ENCODE measurements around the gene CRB3. TPM values are rescaled to one million over a fixed set of nuclear protein-coding genes. Genes with fewer than 3 reads are reported as not detected.

The CRB3 gene
- total and polyA plus RNA-seq, 2 of the 13 experiments (the other 11 are each of a cell fraction or from before 2014, with no cell fraction given), result 10.6 to 25.6 TPM

GRCh38 chr19:6478815-6479214 lies 14.7 kb downstream of the CRB3 start:
- Histone ChIP-seq H3K4me2 (ENCODE audit: low read depth, low read length) (no peak overlapping the region), H3K9me3 (ENCODE audit: low read length) (no peaks in the 10 kb centered on the region), H3K27me3 (ENCODE audit: control insufficient read depth in 1 of 2, insufficient read depth in 2 of 2, low read length in 2 of 2) (peaks cover 2 to 16% of the 10 kb centered on the region in 2 experiments; a peak in 3 of 5 replicates), H3K27ac (ENCODE audit: extremely low read length, insufficient read depth, low read length) (no peak overlapping the region), H4K20me1 (ENCODE audit: insufficient read depth, low read length) (no peaks in the 10 kb centered on the region), H3K9ac (ENCODE audit: insufficient read depth, low read depth, low read length) (no peak overlapping the region), H3K79me2 (ENCODE audit: insufficient read depth, low read length) (no peaks in the 10 kb centered on the region), H2AFZ (ENCODE audit: low read length) (no peak overlapping the region), H3K4me1 (ENCODE audit: insufficient read depth, low read length) (peaks cover 31% of the 10 kb centered on the region), H3K36me3 (replicated peaks in 1 of 2; ENCODE audit: control insufficient read depth in 1 of 2, insufficient read depth in 2 of 2, low read length in 2 of 2) (no peaks in the 10 kb centered on the region), H3K4me3 (replicated peaks in 1 of 3; ENCODE audit: insufficient read depth in 1 of 3, low read depth in 2 of 3, low read length in 3 of 3) (no peak overlapping the region)
- intact Hi-C loops (cut with micrococcal nuclease; ENCODE audit: unreplicated experiment) (no loop called here), in situ Hi-C loops (cut with HindIII; ENCODE audit: extremely low pct_ligation_motif_present, low pct_unique_long_range_greater_than_20kb) (no loop called here)
- ChIA-PET POLR2A (interaction anchor here (0.6 kb wide), 1 partner anchor 281 kb away, joined by 3 read pairs; no protein-coding TSS in a partner anchor), CTCF (ENCODE audit: low intra/inter-chr PET ratio, low total read pairs) (no interaction called here)
- WGBS (ENCODE audit: low lambda C conversion rate), result 33% methylated on average over 9 of the region's 13 CpGs
- DNase-seq (ENCODE audit: low spot score) (no peak), FAIRE-seq (no peak), ATAC-seq (no peak)
- no TSS peak for BruUV-seq (replicated peaks)
- no peak for TF ChIP-seq ZFY (CRISPR knock-in tag; IDR thresholded peaks at IDR 0.05)
- no peak for TF ChIP-seq HOXD1 (CRISPR knock-in tag; IDR thresholded peaks at IDR 0.05)
- TF ChIP-seq, protein P1, sequence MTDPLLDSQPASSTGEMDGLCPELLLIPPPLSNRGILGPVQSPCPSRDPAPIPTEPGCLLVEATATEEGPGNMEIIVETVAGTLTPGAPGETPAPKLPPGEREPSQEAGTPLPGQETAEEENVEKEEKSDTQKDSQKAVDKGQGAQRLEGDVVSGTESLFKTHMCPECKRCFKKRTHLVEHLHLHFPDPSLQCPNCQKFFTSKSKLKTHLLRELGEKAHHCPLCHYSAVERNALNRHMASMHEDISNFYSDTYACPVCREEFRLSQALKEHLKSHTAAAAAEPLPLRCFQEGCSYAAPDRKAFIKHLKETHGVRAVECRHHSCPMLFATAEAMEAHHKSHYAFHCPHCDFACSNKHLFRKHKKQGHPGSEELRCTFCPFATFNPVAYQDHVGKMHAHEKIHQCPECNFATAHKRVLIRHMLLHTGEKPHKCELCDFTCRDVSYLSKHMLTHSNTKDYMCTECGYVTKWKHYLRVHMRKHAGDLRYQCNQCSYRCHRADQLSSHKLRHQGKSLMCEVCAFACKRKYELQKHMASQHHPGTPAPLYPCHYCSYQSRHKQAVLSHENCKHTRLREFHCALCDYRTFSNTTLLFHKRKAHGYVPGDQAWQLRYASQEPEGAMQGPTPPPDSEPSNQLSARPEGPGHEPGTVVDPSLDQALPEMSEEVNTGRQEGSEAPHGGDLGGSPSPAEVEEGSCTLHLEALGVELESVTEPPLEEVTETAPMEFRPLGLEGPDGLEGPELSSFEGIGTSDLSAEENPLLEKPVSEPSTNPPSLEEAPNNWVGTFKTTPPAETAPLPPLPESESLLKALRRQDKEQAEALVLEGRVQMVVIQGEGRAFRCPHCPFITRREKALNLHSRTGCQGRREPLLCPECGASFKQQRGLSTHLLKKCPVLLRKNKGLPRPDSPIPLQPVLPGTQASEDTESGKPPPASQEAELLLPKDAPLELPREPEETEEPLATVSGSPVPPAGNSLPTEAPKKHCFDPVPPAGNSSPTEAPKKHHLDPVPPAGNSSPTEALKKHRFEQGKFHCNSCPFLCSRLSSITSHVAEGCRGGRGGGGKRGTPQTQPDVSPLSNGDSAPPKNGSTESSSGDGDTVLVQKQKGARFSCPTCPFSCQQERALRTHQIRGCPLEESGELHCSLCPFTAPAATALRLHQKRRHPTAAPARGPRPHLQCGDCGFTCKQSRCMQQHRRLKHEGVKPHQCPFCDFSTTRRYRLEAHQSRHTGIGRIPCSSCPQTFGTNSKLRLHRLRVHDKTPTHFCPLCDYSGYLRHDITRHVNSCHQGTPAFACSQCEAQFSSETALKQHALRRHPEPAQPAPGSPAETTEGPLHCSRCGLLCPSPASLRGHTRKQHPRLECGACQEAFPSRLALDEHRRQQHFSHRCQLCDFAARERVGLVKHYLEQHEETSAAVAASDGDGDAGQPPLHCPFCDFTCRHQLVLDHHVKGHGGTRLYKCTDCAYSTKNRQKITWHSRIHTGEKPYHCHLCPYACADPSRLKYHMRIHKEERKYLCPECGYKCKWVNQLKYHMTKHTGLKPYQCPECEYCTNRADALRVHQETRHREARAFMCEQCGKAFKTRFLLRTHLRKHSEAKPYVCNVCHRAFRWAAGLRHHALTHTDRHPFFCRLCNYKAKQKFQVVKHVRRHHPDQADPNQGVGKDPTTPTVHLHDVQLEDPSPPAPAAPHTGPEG (CRISPR knock-in tag; IDR thresholded peaks at IDR 0.05), result no peak
- TF ChIP-seq ZFP90 (CRISPR knock-in tag; IDR thresholded peaks at IDR 0.05; ENCODE audit: borderline replicate concordance), result no peak
- TF ChIP-seq, protein P2, sequence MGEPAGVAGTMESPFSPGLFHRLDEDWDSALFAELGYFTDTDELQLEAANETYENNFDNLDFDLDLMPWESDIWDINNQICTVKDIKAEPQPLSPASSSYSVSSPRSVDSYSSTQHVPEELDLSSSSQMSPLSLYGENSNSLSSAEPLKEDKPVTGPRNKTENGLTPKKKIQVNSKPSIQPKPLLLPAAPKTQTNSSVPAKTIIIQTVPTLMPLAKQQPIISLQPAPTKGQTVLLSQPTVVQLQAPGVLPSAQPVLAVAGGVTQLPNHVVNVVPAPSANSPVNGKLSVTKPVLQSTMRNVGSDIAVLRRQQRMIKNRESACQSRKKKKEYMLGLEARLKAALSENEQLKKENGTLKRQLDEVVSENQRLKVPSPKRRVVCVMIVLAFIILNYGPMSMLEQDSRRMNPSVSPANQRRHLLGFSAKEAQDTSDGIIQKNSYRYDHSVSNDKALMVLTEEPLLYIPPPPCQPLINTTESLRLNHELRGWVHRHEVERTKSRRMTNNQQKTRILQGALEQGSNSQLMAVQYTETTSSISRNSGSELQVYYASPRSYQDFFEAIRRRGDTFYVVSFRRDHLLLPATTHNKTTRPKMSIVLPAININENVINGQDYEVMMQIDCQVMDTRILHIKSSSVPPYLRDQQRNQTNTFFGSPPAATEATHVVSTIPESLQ (CRISPR knock-in tag; conservative IDR thresholded peaks at IDR 0.05), result no peak
- no peak for TF ChIP-seq NPAS2 (CRISPR knock-in tag; IDR thresholded peaks at IDR 0.05; ENCODE audit: borderline replicate concordance)
- no peak for TF ChIP-seq BRF2 (CRISPR knock-in tag; IDR thresholded peaks at IDR 0.05)
- TF ChIP-seq, protein P3, sequence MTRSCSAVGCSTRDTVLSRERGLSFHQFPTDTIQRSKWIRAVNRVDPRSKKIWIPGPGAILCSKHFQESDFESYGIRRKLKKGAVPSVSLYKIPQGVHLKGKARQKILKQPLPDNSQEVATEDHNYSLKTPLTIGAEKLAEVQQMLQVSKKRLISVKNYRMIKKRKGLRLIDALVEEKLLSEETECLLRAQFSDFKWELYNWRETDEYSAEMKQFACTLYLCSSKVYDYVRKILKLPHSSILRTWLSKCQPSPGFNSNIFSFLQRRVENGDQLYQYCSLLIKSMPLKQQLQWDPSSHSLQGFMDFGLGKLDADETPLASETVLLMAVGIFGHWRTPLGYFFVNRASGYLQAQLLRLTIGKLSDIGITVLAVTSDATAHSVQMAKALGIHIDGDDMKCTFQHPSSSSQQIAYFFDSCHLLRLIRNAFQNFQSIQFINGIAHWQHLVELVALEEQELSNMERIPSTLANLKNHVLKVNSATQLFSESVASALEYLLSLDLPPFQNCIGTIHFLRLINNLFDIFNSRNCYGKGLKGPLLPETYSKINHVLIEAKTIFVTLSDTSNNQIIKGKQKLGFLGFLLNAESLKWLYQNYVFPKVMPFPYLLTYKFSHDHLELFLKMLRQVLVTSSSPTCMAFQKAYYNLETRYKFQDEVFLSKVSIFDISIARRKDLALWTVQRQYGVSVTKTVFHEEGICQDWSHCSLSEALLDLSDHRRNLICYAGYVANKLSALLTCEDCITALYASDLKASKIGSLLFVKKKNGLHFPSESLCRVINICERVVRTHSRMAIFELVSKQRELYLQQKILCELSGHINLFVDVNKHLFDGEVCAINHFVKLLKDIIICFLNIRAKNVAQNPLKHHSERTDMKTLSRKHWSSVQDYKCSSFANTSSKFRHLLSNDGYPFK (CRISPR knock-in tag; IDR thresholded peaks at IDR 0.05; ENCODE audit: borderline replicate concordance), result no peak
- TF ChIP-seq, protein P4, sequence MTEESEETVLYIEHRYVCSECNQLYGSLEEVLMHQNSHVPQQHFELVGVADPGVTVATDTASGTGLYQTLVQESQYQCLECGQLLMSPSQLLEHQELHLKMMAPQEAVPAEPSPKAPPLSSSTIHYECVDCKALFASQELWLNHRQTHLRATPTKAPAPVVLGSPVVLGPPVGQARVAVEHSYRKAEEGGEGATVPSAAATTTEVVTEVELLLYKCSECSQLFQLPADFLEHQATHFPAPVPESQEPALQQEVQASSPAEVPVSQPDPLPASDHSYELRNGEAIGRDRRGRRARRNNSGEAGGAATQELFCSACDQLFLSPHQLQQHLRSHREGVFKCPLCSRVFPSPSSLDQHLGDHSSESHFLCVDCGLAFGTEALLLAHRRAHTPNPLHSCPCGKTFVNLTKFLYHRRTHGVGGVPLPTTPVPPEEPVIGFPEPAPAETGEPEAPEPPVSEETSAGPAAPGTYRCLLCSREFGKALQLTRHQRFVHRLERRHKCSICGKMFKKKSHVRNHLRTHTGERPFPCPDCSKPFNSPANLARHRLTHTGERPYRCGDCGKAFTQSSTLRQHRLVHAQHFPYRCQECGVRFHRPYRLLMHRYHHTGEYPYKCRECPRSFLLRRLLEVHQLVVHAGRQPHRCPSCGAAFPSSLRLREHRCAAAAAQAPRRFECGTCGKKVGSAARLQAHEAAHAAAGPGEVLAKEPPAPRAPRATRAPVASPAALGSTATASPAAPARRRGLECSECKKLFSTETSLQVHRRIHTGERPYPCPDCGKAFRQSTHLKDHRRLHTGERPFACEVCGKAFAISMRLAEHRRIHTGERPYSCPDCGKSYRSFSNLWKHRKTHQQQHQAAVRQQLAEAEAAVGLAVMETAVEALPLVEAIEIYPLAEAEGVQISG (CRISPR knock-in tag; IDR thresholded peaks at IDR 0.05), result no peak

All from HepG2 (cell line).